OCI-LY1 (cell line): ENCODE data around the gene SELPLG.

Experiments used
- EZH2 ChIP-seq: fragments of 200-600 bp; sonication (generic), shearing (Covaris generic); IDR thresholded peaks from 2 replicates; pipeline ENCODE4 v1.8.0; 2017; ENCODE audit warnings: borderline replicate concordance, mixed run types, mild to moderate bottlenecking, antibody characterized with exemption, low read length, moderate library complexity, mixed read lengths
- TF ChIP-seq, protein P1 (sequence below): fragments of 200-600 bp; sonication (generic), shearing (Covaris generic); IDR thresholded peaks from 2 replicates; pipeline ENCODE4 v1.5.1; 2017; ENCODE audit warnings: mild to moderate bottlenecking, antibody characterized with exemption, low read length, moderate library complexity, mixed read lengths

DNA sequence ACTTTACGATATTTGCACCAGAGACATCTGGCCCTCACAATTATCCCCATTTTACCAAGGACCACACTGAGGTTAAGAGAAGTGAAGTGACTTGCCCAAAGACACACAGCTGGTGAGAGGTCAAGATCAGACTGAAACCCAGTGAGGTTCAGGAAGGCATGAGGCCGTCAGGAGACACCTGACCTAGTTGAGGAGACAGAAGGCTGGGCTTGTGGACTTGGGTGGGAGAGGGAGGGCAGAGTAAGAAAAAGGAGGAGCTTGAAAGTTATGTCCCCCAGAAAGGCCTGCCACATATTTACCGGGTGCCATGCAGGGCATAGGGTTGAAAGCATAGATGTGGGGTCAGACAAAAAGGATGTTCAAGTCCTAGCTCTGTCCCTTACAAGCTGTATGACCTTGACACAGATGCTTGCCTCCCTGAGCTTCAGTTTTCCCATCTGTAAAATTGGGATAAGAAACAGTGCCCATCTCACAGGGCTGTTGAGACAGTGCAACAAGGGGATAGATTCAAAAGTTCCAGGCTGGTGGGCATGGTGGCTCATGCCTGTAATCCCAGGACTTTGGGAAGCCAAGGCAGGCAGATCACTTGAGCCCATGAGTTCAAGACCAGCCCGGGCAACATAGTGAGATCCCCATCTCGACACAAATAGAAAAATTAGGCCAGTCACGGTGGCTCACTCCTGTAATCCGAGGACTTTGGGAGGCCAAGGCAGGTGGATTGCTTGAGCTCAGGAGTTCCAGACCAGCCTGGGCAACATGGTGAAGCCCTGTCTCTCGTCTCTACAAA is 6.4 kb downstream of the SELPLG start:
- TF ChIP-seq, protein P1, sequence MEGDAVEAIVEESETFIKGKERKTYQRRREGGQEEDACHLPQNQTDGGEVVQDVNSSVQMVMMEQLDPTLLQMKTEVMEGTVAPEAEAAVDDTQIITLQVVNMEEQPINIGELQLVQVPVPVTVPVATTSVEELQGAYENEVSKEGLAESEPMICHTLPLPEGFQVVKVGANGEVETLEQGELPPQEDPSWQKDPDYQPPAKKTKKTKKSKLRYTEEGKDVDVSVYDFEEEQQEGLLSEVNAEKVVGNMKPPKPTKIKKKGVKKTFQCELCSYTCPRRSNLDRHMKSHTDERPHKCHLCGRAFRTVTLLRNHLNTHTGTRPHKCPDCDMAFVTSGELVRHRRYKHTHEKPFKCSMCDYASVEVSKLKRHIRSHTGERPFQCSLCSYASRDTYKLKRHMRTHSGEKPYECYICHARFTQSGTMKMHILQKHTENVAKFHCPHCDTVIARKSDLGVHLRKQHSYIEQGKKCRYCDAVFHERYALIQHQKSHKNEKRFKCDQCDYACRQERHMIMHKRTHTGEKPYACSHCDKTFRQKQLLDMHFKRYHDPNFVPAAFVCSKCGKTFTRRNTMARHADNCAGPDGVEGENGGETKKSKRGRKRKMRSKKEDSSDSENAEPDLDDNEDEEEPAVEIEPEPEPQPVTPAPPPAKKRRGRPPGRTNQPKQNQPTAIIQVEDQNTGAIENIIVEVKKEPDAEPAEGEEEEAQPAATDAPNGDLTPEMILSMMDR, result no peak
- no peak for TF ChIP-seq EZH2
